Ishikawa (cell line): ENCODE results near the gene THSD7A.

ENCODE experiments used
- CEBPB ChIP-seq: IDR thresholded peaks from 2 replicates; pipeline ENCODE4 v1.6.1; 2012
- EGR1 ChIP-seq: IDR thresholded peaks from 2 replicates; pipeline ENCODE4 v1.6.1; 2012
- NFIC ChIP-seq: IDR thresholded peaks from 2 replicates; pipeline ENCODE4 v1.6.1; 2012
- RAD21 ChIP-seq: IDR thresholded peaks from 2 replicates; pipeline ENCODE4 v1.6.1; 2012; ENCODE audit warnings: low read depth
- REST ChIP-seq: IDR thresholded peaks from 2 replicates; pipeline ENCODE4 v1.6.1; 2012; ENCODE audit warnings: low read depth, mild to moderate bottlenecking
- TEAD4 ChIP-seq: IDR thresholded peaks from 2 replicates; pipeline ENCODE4 v1.6.1; 2012
- YY1 ChIP-seq: IDR thresholded peaks from 2 replicates; pipeline ENCODE4 v1.6.1; 2012; ENCODE audit warnings: low read depth
- TF ChIP-seq, protein P1 (sequence below): IDR thresholded peaks from 2 replicates; pipeline ENCODE4 v1.6.1; 2012

DNA sequence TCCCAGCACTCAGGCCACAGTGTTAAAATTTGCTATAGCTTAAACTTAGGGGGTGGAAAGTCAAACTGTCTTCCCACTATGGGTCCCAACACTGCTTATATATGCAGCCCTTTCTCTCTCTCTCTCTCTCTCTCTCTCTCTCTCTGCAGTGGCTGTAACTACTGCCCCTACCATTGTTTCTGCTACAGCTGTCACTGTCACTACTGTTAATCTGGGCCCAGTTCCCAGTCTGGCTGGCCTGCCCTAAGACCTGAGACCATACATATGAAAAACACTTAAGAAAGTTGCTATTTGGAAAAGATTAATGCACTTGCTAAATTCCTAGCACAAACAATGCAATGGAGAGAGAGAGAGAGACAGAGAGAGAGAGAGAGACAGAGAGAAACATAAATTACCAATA, 78.6 kb downstream of the THSD7A start:
- TF ChIP-seq REST = no peak
- TF ChIP-seq EGR1 = no peak
- TF ChIP-seq TEAD4 = no peak
- TF ChIP-seq, protein P1, sequence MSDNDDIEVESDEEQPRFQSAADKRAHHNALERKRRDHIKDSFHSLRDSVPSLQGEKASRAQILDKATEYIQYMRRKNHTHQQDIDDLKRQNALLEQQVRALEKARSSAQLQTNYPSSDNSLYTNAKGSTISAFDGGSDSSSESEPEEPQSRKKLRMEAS = no peak
- TF ChIP-seq NFIC = no peak
- TF ChIP-seq CEBPB = no peak
- no peak for TF ChIP-seq YY1
- no peak for TF ChIP-seq RAD21
